ENCODE measurements around the gene ZNF677.
"Not testable (repeated sequence)": the region's sequence is repeated elsewhere in the genome, so short reads cannot be mapped to it uniquely, and the experiment has no call there.

ZNF677 gene

DNA sequence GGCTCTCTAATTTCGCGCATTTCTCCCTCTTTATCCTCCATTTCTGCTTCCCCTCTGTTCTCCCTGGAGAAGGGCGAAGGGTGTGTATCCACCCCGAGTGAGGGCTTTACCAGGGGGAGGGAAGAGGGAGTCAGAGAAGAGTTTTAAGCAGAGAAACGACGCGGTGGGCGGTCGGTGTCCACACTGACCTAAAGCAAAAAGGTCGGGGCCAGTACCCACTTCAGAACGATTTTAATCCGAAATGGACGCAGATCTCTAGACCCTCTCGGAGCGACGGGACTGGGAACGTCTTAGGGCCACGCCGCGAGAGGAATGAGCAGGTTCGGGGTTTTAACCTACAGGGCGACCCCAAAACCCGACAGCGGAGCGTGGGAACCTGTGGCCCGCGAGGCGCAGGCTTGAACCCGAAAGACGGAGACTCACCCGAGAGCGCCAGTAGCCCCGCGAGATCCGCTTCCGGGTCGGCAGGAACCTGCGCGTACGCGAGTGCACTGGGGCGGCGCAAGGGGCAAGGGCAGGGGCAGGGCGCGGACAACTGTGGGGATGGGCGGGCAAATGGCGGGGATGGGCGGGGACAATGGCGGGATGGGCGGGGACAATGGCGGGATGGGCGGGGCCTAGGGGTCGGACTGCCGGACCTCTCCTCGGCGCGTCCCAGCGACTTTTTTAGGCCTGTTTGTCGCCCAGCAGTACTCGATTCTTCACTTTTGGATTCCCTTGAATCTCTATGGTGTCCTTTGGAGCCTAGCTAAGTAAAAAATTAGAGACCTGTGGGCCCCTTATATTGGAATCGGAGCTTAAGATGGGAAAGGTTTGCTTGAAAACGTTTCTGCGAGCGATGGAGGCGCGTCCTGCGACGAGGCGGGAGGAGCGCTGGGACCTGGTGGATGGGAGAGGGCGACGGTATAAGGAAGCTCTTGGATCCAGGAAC lies at the start of gene ZNF677:
Gene ZNF677 (minus strand): TSS at position 463 of the 931 bp plus-strand sequence. CDS start 3,323 bp downstream, outside the sequence.
- DNase-seq (ENCODE audit: low spot score) = no peak

GRCh38 chr19:53301341-53301740 lies 46.7 kb upstream of the ZNF677 start:
- DNase-seq (ENCODE audit: low spot score) = not testable (repeated sequence)

- DNase-seq (ENCODE audit: low spot score) = no peak
These were observed 40.2 kb upstream of the ZNF677 start for GRCh38 chr19:53294786-53295441.

GRCh38 chr19:53290758-53291549 lies 36.3 kb upstream of the ZNF677 start:
- DNase-seq (ENCODE audit: low spot score) = no peak

DNA sequence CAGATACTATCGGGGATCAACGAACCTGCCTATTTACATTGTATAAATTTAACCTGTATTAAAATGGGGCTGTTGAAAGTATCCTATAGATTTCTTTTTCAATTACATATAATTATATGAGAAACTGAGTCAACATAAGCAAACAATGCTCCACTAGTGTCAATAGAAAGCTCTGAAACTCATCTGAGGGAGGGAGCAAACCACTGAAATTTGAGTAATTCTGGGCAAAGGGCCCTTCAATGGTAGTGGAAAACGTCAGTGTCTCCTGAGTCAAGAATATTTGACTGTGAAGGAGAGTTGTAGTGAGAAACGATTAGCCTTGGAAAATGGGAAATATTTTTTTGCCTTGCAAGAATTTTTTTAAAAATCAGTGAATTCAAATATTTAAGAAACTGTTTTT lies 30.4 kb upstream of the ZNF677 start:
- no peak for DNase-seq (ENCODE audit: low spot score)

- not testable (repeated sequence) for DNase-seq (ENCODE audit: low spot score)
These were observed 27.3 kb upstream of the ZNF677 start for GRCh38 chr19:53281947-53282346.

DNA sequence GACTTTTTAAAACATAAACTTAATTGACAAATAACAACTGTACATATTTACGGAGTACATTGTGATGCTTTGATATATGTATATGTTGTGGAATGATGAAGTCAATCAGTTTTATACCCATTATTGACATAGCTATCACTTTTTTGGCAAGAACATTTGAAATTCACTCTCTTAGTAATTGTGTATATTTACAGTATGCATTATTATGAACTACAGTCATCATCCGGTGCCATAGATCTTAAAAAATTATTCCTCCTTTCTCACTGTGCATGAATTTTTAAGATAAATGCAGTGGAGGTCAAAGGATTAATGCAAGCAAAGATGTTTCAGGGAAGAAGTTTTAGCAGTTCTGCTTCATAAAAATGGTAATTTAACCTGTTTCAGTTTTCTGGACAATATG lies 20.8 kb upstream of the ZNF677 start:
- no peak for DNase-seq (ENCODE audit: low spot score)

DNA sequence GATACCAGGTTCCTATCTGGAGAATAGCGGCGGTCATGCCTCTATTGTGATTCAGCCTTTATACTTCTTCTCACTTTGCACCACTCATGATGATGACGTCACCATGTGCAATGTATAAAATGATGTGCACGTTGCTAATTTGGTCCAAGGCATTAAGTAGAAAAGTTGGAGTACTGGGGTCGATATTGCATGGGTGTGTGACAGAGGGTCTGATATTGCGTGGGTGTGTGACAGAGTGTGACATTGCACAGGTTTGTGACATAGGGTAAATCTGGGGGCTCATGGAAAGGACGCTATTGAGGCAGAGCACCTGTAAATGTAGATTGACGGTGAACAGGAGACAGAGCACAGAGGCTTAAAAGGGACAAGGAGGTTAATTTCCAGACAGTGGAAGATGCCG lies 17.4 kb upstream of the ZNF677 start:
- DNase-seq (ENCODE audit: low spot score) = no peak

GRCh38 chr19:53269861-53270260 lies 15.2 kb upstream of the ZNF677 start:
- DNase-seq (ENCODE audit: low spot score) = not testable (repeated sequence)

DNA sequence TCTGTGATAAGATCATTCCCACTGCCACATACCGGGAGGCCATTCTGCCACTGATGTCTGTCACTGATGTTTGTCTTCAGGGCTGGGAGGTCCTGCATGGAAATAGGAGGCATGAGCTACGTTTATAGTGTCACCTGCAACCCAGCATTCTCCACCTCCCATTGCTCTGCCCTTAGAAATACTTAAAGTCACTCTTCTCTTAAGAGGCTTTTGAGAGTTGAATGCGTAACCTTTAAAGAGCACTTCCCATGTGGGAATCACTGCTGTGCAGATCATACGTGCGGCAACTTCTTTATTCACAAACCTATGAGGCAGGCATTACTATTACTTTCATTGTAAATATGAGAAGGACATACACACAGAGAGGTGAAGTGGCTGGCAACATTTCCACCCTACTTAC lies 12.9 kb upstream of the ZNF677 start, which contains the start of gene VN1R4:
Gene VN1R4 (minus strand): TSS at position 101 of the 400 bp plus-strand sequence. CDS start 58 bp downstream, at position 43.
- DNase-seq (ENCODE audit: low spot score) = not testable (repeated sequence)

GRCh38 chr19:53257715-53258342 lies 3.2 kb upstream of the ZNF677 start, which contains the start of gene VN1R2:
Gene VN1R2, plus strand, starts transcription at chr19:53258292. Its CDS starts 84 bp downstream, at chr19:53258376.
- not testable (repeated sequence) for DNase-seq (ENCODE audit: low spot score)

DNA sequence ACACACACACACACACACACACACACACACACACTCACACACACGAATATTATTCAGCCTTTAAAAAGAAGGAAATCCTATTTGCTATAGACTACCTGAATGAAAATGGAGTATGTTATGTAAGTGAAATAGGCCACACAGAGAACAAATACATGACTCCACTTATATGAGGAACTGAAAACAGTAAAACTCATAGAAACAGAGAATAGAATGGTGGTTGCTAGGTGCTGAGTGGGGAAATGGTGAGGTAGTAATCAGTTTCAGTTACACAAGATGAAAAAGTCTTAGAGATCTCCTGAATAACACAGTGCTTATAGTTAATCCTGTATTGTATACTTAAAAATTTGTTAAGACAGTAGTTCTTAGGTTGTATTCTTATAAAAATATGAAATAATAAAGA lies 8.2 kb downstream of the ZNF677 start:
- DNase-seq (ENCODE audit: low spot score) = no peak

- DNase-seq (ENCODE audit: low spot score) = no peak
These were observed 17.4 kb downstream of the ZNF677 start for GRCh38 chr19:53237114-53237777.

GRCh38 chr19:53224606-53225005 lies 30.1 kb downstream of the ZNF677 start:
- no peak for DNase-seq (ENCODE audit: low spot score)

GRCh38 chr19:53222716-53223115 lies 32.0 kb downstream of the ZNF677 start:
- not testable (repeated sequence) for DNase-seq (ENCODE audit: low spot score)

DNA sequence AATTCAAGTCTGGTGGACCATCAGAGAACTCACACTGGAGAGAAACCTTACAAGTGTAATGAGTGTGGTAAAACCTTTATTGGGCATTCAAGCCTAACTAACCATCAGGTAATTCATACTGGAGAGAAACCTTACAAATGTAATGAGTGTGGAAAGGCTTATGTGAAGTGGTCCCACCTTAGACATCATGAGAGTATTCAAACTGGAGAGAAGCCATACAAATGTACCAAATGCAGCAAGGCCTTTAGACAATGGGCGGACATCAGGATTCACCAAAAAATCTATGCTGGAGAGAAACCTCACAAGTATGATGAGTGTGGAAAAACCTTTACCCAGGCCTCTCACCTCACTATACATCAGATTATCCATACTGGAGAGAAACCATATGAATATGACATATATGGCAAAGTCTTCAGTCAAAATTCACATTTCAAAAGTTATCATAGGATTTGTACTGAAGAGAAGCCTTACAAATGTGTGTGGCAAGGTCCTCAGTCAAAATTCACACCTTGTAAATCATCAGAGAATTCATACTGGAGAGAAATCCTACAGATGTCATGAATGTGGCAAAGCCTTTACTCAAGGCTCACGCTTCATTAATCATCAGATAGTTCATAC lies 41.9 kb downstream of the ZNF677 start:
- no peak for DNase-seq (ENCODE audit: low spot score)

GRCh38 chr19:53211554-53211953 lies 43.1 kb downstream of the ZNF677 start:
- not testable (repeated sequence) for DNase-seq (ENCODE audit: low spot score)

- peak; percentile 51 for DNase-seq (ENCODE audit: low spot score)
These were observed 57.8 kb downstream of the ZNF677 start for GRCh38 chr19:53196777-53197396.

GRCh38 chr19:53195265-53195903 lies 59.3 kb downstream of the ZNF677 start:
- DNase-seq (ENCODE audit: low spot score) = peak; percentile 67
